Heart right ventricle (tissue), 16 donors: Measurements from ENCODE around the gene PERP. TPM values are rescaled to one million over a fixed set of nuclear protein-coding genes. Genes with fewer than 3 reads are reported as not detected.

ENCODE experiments used
- ATAC-seq, 8 donors: fragments of 200-7000 bp; cut with Tn5 transposase; one replicate each; pipeline ENCODE4 v1.9.1; 2020; ENCODE audit warnings: mild to moderate bottlenecking in 8 of 8, moderate library complexity in 8 of 8, moderate number of reproducible peaks in 1 of 8
- DNase-seq, 2 donors: peaks; one replicate each; pipeline ENCODE4 v3.0.0-alpha.2; 2020
- H3K27ac ChIP-seq, 10 donors: fragments of 200-600 bp; sonication (generic) in 2 of 10; one replicate each; pipeline versions ENCODE4 v1.5.0 to v1.8.0; 2020 to 2022; ENCODE audit warnings: mild to moderate bottlenecking in 3 of 10
- H3K27me3 ChIP-seq, 7 donors: fragments of 200-600 bp; one replicate each; pipeline ENCODE4 v1.8.0; 2021 to 2022; ENCODE audit warnings: mild to moderate bottlenecking in 2 of 7
- H3K36me3 ChIP-seq, 9 donors: fragments of 200-600 bp; sonication (generic) in 1 of 9; one replicate each; pipeline versions ENCODE4 v1.5.0 to v1.8.0; 2020 to 2022; ENCODE audit warnings: mild to moderate bottlenecking in 2 of 9
- H3K4me1 ChIP-seq, 9 donors: fragments of 200-600 bp; sonication (generic) in 1 of 9; one replicate each; pipeline versions ENCODE4 v1.5.0 to v1.8.0; 2020 to 2022; ENCODE audit warnings: mild to moderate bottlenecking in 4 of 9
- H3K4me3 ChIP-seq, 10 donors: fragments of 200-600 bp; sonication (generic) in 2 of 10; one replicate each; pipeline versions ENCODE4 v1.5.0 to v1.8.0; 2020 to 2022; ENCODE audit warnings: mild to moderate bottlenecking in 7 of 10, moderate library complexity in 2 of 10
- H3K9me3 ChIP-seq, 11 donors: fragments of 200-600 bp in 10 of 11; sonication (generic) in 2 of 11; one replicate each; pipeline versions ENCODE4 v1.5.0 to v1.8.0; 2013 to 2022; ENCODE audit warnings: mild to moderate bottlenecking in 2 of 11, control low read depth in 1 of 11, moderate library complexity in 1 of 11
- CTCF ChIP-seq, 9 donors: fragments of 200-600 bp; sonication (generic) in 2 of 9; IDR thresholded peaks; one replicate each; pipeline versions ENCODE4 v1.5.0 to v1.8.0; 2021 to 2022; ENCODE audit warnings: antibody characterized with exemption in 9 of 9, mild to moderate bottlenecking in 5 of 9, moderate library complexity in 1 of 9
- WGBS, 2 donors: extraction: QIAGEN DNeasy Blood & Tissue Kit; methylation state at CpG; one replicate each; pipeline ENCODE4 v1.1.7; 2013; ENCODE audit warnings: inconsistent platforms in 1 of 2; 5-methylcytosine and 5-hydroxymethylcytosine counted together
- intact Hi-C, 10 donors: fragments of 100-400 bp; cut with DNase I; formaldehyde crosslinking; loops; one replicate each; pipeline versions ENCODE4 v1.11.1 to v1.14.2; 2022
- polyA plus RNA-seq, 2 donors: library from polyadenylated mRNA; stranded (reverse); fragments of 200-250 nt; gene quantifications; one replicate each; pipeline ENCODE4 v1.2.3, GENCODE V29; 2013
- total RNA-seq, 10 donors: library from RNA; stranded (reverse); fragmentation: NEBNext Ultra II Directional in 3 of 10; extraction: Animal tissue kit (Norgen Biotek cat#: 25700) in 3 of 10; gene quantifications; one replicate each; pipeline versions ENCODE4 v1.2.1 to v1.2.4, GENCODE V29; 2021 to 2023
- donor health status: Arrhythmogenic right ventricular cardiomyopathy.
- donor health status: ischemic (EF 13 %, LVEDD 7.1; RV severe dilation, severe dysfunction).
- donor health status: healthy with polysubstance abuse.
- donor health status: DM: no; HTN: yes; CAD: no.
- donor health status: DM: no; HTN: no; CAD: no.
- donor health status: ischemic (EF 25% LVEDD 6.9; RV normal size, moderate dysfunction).
- donor health status: ischemic (EF 25% LVEDD 5.7; RV mildly dilated, moderate dysfunction).
- donor health status: healthy.
- donor health status: DM: yes; HTN: yes; CAD: no.
- donor health status: Ischemic cardiomyopathy.
- donor health status: ischemic (EF 35%, LVEDD 5.7; RV mildly dilated, moderate dysfunction).
- donor health status: nonischemic (EF 11% LVEDD 7.7; RV severe dilation, severe dysfunction).
- donor health status: DM: yes; HTN: yes; CAD: no.
- donor health status: PGD.
- donor health status: ischemic (EF 29% LVEDD 5.4; RV normal size, mild dysfunction).
- donor health status: nonischemic (EF 23%, LVEDD 6.1; RV moderate dilation, normal function).

PERP gene
- total and polyA plus RNA-seq, 12 donors = 29.3 to 70.1 (median 55.4) TPM

- peak; percentile 34 to 45 for DNase-seq
Observed at GRCh38 chr6:138115877-138116660, 8.8 kb upstream of the PERP start.

GRCh38 chr6:138115201-138115600 lies 8.0 kb upstream of the PERP start:
- Histone ChIP-seq H3K27me3 (peaks cover 0 to 11% (median 5%) of the 10 kb centered on the region in 7 donors), H3K36me3 (no peaks in the 10 kb centered on the region), H3K4me3 (no peak overlapping the region), H3K9me3 (no peaks in the 10 kb centered on the region), H3K27ac (no peak overlapping the region), H3K4me1 (peaks cover 0 to 7% (median 0%) of the 10 kb centered on the region in 9 donors)
- intact Hi-C loops = loop anchor here (2.0 to 10.0 kb wide), 19 partner anchors 100 to 652 kb away; partner anchors contain the start of genes HEBP2 (in 7 of the 10) and PBOV1 (in 1 of the 10)
- DNase-seq = no peak
- 26 to 34% methylated on average over 7 of the region's 7 CpGs for WGBS, 2 donors
- ATAC-seq = no peak
- TF ChIP-seq CTCF (IDR thresholded peaks at IDR 0.05) = no peak

More at GRCh38 chr6:138115877-138116660, 8.8 kb upstream of the PERP start:
- Histone ChIP-seq H3K4me3 (no peak overlapping the region), H3K4me1 (peaks cover 0 to 7% (median 0%) of the 10 kb centered on the region in 9 donors), H3K27me3 (peaks cover 0 to 10% (median 5%) of the 10 kb centered on the region in 7 donors), H3K36me3 (no peaks in the 10 kb centered on the region), H3K9me3 (no peaks in the 10 kb centered on the region), H3K27ac (no peak overlapping the region)
- intact Hi-C loops = loop anchor here (2.0 to 10.0 kb wide), 19 partner anchors 99 to 651 kb away; partner anchors contain the start of genes HEBP2 (in 7 of the 10) and PBOV1 (in 1 of the 10)
- peak; percentile 69 to 88 (median 82) for ATAC-seq
- WGBS, 2 donors = 20 to 21% methylated on average over 13 of the region's 13 CpGs
- TF ChIP-seq CTCF (IDR thresholded peaks at IDR 0.05) = peak; percentile 63 to 84 (median 74)

GRCh38 chr6:138113588-138114210 lies 6.5 kb upstream of the PERP start:
- H3K36me3 ChIP-seq = no peaks in the 10 kb centered on the region
- intact Hi-C loops = loop anchor here (2.0 to 10.0 kb wide), 14 partner anchors 101 to 654 kb away; partner anchors contain the start of genes HEBP2 (in 4 of the 10) and PBOV1 (in 1 of the 10)
- no peak for TF ChIP-seq CTCF (IDR thresholded peaks at IDR 0.05)
- no peak for ATAC-seq
- no peak overlapping the region for H3K27ac ChIP-seq
- H3K9me3 ChIP-seq = no peaks in the 10 kb centered on the region
- DNase-seq = no peak
- WGBS, 2 donors = 66 to 83% methylated on average over 3 of the region's 3 CpGs
- no peak overlapping the region for H3K4me3 ChIP-seq
- peaks cover 0 to 7% (median 0%) of the 10 kb centered on the region in 9 donors for H3K4me1 ChIP-seq
- H3K27me3 ChIP-seq = peaks cover 0 to 16% (median 7%) of the 10 kb centered on the region in 7 donors

GRCh38 chr6:138110229-138110628 lies 3.0 kb upstream of the PERP start:
- H3K27me3 ChIP-seq = peaks cover 0 to 51% (median 26%) of the 10 kb centered on the region in 7 donors
- no peak for TF ChIP-seq CTCF (IDR thresholded peaks at IDR 0.05)
- peaks cover 0 to 22% (median 13%) of the 10 kb centered on the region in 9 donors for H3K4me1 ChIP-seq
- H3K4me3 ChIP-seq = no peak overlapping the region
- no peaks in the 10 kb centered on the region for H3K36me3 ChIP-seq
- H3K9me3 ChIP-seq = no peaks in the 10 kb centered on the region
- no peak overlapping the region for H3K27ac ChIP-seq
- intact Hi-C loops = loop anchor here (2.0 to 10.0 kb wide), 14 partner anchors 105 to 657 kb away; partner anchors contain the start of genes HEBP2 (in 4 of the 10) and PBOV1 (in 1 of the 10)
- DNase-seq = no peak
- no peak for ATAC-seq
- 76 to 77% methylated on average over 3 of the region's 3 CpGs for WGBS, 2 donors
